ENCODE data around the gene RTKN. TPM values are rescaled to one million over a fixed set of nuclear protein-coding genes. Genes with fewer than 3 reads are reported as not detected.

RTKN gene
- polyA plus RNA-seq, 2 donors, result 20.2 to 20.8 TPM

GRCh38 chr2:74418312-74418711, 23.4 kb downstream of the RTKN start:
- 79 to 80% methylated on average over 27 of the region's 27 CpGs for WGBS, 2 donors
- Histone ChIP-seq H3K27me3 (ENCODE audit: control insufficient read depth in 1 of 2, insufficient read depth in 2 of 2, low read length in 2 of 2) (peaks cover 0 to 2% of the 10 kb centered on the region in 2 donors), H3K9me3 (ENCODE audit: control insufficient read depth in 2 of 2, insufficient read depth in 1 of 2, low read depth in 1 of 2, low read length in 1 of 2) (no peaks in the 10 kb centered on the region), H3K4me1 (ENCODE audit: control insufficient read depth in 2 of 2, insufficient read depth in 2 of 2, low read length in 1 of 2) (peaks cover 4 to 19% of the 10 kb centered on the region in 2 donors), H3K27ac (ENCODE audit: low read depth in 2 of 2, low read length in 1 of 2) (no peak overlapping the region), H3K4me3 (ENCODE audit: low read depth in 1 of 2, low read length in 2 of 2) (no peak overlapping the region), H3K36me3 (ENCODE audit: control insufficient read depth in 2 of 2, insufficient read depth in 2 of 2, low read length in 1 of 2) (no peaks in the 10 kb centered on the region)

GRCh38 chr2:74417763-74418162, 24.0 kb downstream of the RTKN start:
- H3K27me3 ChIP-seq (ENCODE audit: control insufficient read depth in 1 of 2, insufficient read depth in 2 of 2, low read length in 2 of 2), result peaks cover 0 to 2% of the 10 kb centered on the region in 2 donors
- no peak overlapping the region for H3K27ac ChIP-seq (ENCODE audit: low read depth in 2 of 2, low read length in 1 of 2)
- 86 to 94% methylated on average over 5 to 6 of the region's 6 CpGs for WGBS, 2 donors
- H3K9me3 ChIP-seq (ENCODE audit: control insufficient read depth in 2 of 2, insufficient read depth in 1 of 2, low read depth in 1 of 2, low read length in 1 of 2), result no peaks in the 10 kb centered on the region
- H3K4me3 ChIP-seq (ENCODE audit: low read depth in 1 of 2, low read length in 2 of 2), result no peak overlapping the region
- no peaks in the 10 kb centered on the region for H3K36me3 ChIP-seq (ENCODE audit: control insufficient read depth in 2 of 2, insufficient read depth in 2 of 2, low read length in 1 of 2)
- H3K4me1 ChIP-seq (ENCODE audit: control insufficient read depth in 2 of 2, insufficient read depth in 2 of 2, low read length in 1 of 2), result peaks cover 4 to 19% of the 10 kb centered on the region in 2 donors

GRCh38 chr2:74417197-74417596, 24.5 kb downstream of the RTKN start:
- no peaks in the 10 kb centered on the region for H3K9me3 ChIP-seq (ENCODE audit: control insufficient read depth in 2 of 2, insufficient read depth in 1 of 2, low read depth in 1 of 2, low read length in 1 of 2)
- no peaks in the 10 kb centered on the region for H3K36me3 ChIP-seq (ENCODE audit: control insufficient read depth in 2 of 2, insufficient read depth in 2 of 2, low read length in 1 of 2)
- H3K27ac ChIP-seq (ENCODE audit: low read depth in 2 of 2, low read length in 1 of 2), result no peak overlapping the region
- peaks cover 4 to 17% of the 10 kb centered on the region in 2 donors for H3K4me1 ChIP-seq (ENCODE audit: control insufficient read depth in 2 of 2, insufficient read depth in 2 of 2, low read length in 1 of 2)
- H3K27me3 ChIP-seq (ENCODE audit: control insufficient read depth in 1 of 2, insufficient read depth in 2 of 2, low read length in 2 of 2), result peaks cover 0 to 2% of the 10 kb centered on the region in 2 donors
- 73 to 82% methylated on average over 3 of the region's 3 CpGs for WGBS, 2 donors
- no peak overlapping the region for H3K4me3 ChIP-seq (ENCODE audit: low read depth in 1 of 2, low read length in 2 of 2)

GRCh38 chr2:74416778-74417177, 25.0 kb downstream of the RTKN start:
- Histone ChIP-seq H3K4me3 (ENCODE audit: low read depth in 1 of 2, low read length in 2 of 2) (no peak overlapping the region), H3K36me3 (ENCODE audit: control insufficient read depth in 2 of 2, insufficient read depth in 2 of 2, low read length in 1 of 2) (no peaks in the 10 kb centered on the region), H3K27me3 (ENCODE audit: control insufficient read depth in 1 of 2, insufficient read depth in 2 of 2, low read length in 2 of 2) (peaks cover 0 to 2% of the 10 kb centered on the region in 2 donors), H3K4me1 (ENCODE audit: control insufficient read depth in 2 of 2, insufficient read depth in 2 of 2, low read length in 1 of 2) (peaks cover 4 to 13% of the 10 kb centered on the region in 2 donors), H3K9me3 (ENCODE audit: control insufficient read depth in 2 of 2, insufficient read depth in 1 of 2, low read depth in 1 of 2, low read length in 1 of 2) (no peaks in the 10 kb centered on the region), H3K27ac (ENCODE audit: low read depth in 2 of 2, low read length in 1 of 2) (no peak overlapping the region)
- 60 to 66% methylated on average over 3 of the region's 3 CpGs for WGBS, 2 donors

GRCh38 chr2:74415762-74416395, 25.9 kb downstream of the RTKN start:
- Histone ChIP-seq H3K36me3 (ENCODE audit: control insufficient read depth in 2 of 2, insufficient read depth in 2 of 2, low read length in 1 of 2) (no peaks in the 10 kb centered on the region), H3K27me3 (ENCODE audit: control insufficient read depth in 1 of 2, insufficient read depth in 2 of 2, low read length in 2 of 2) (peaks cover 0 to 2% of the 10 kb centered on the region in 2 donors), H3K27ac (ENCODE audit: low read depth in 2 of 2, low read length in 1 of 2) (no peak overlapping the region), H3K4me1 (ENCODE audit: control insufficient read depth in 2 of 2, insufficient read depth in 2 of 2, low read length in 1 of 2) (peaks cover 4 to 10% of the 10 kb centered on the region in 2 donors), H3K4me3 (ENCODE audit: low read depth in 1 of 2, low read length in 2 of 2) (peak overlapping the region; percentile 35 to 45), H3K9me3 (ENCODE audit: control insufficient read depth in 2 of 2, insufficient read depth in 1 of 2, low read depth in 1 of 2, low read length in 1 of 2) (no peaks in the 10 kb centered on the region)
- 55 to 65% methylated on average over 35 of the region's 35 CpGs for WGBS, 2 donors

GRCh38 chr2:74414881-74415761, 26.6 kb downstream of the RTKN start:
- Histone ChIP-seq H3K4me3 (ENCODE audit: low read depth in 1 of 2, low read length in 2 of 2) (peak overlapping the region; percentile 35 to 45), H3K36me3 (ENCODE audit: control insufficient read depth in 2 of 2, insufficient read depth in 2 of 2, low read length in 1 of 2) (no peaks in the 10 kb centered on the region), H3K27ac (ENCODE audit: low read depth in 2 of 2, low read length in 1 of 2) (no peak overlapping the region), H3K27me3 (ENCODE audit: control insufficient read depth in 1 of 2, insufficient read depth in 2 of 2, low read length in 2 of 2) (peaks cover 0 to 2% of the 10 kb centered on the region in 2 donors), H3K9me3 (ENCODE audit: control insufficient read depth in 2 of 2, insufficient read depth in 1 of 2, low read depth in 1 of 2, low read length in 1 of 2) (no peaks in the 10 kb centered on the region), H3K4me1 (ENCODE audit: control insufficient read depth in 2 of 2, insufficient read depth in 2 of 2, low read length in 1 of 2) (peaks cover 4 to 10% of the 10 kb centered on the region in 2 donors)
- 6 to 9% methylated on average over 66 of the region's 66 CpGs for WGBS, 2 donors

GRCh38 chr2:74414441-74414840, 27.3 kb downstream of the RTKN start:
- 29 to 40% methylated on average over 19 of the region's 19 CpGs for WGBS, 2 donors
- Histone ChIP-seq H3K4me3 (ENCODE audit: low read depth in 1 of 2, low read length in 2 of 2) (peak overlapping the region; percentile 35 to 45), H3K27me3 (ENCODE audit: control insufficient read depth in 1 of 2, insufficient read depth in 2 of 2, low read length in 2 of 2) (peaks cover 0 to 2% of the 10 kb centered on the region in 2 donors), H3K36me3 (ENCODE audit: control insufficient read depth in 2 of 2, insufficient read depth in 2 of 2, low read length in 1 of 2) (no peaks in the 10 kb centered on the region), H3K9me3 (ENCODE audit: control insufficient read depth in 2 of 2, insufficient read depth in 1 of 2, low read depth in 1 of 2, low read length in 1 of 2) (no peaks in the 10 kb centered on the region), H3K4me1 (ENCODE audit: control insufficient read depth in 2 of 2, insufficient read depth in 2 of 2, low read length in 1 of 2) (peaks cover 4 to 10% of the 10 kb centered on the region in 2 donors), H3K27ac (ENCODE audit: low read depth in 2 of 2, low read length in 1 of 2) (no peak overlapping the region)

GRCh38 chr2:74413001-74413698, 28.6 kb downstream of the RTKN start:
- Histone ChIP-seq H3K27me3 (ENCODE audit: control insufficient read depth in 1 of 2, insufficient read depth in 2 of 2, low read length in 2 of 2) (peaks cover 0 to 2% of the 10 kb centered on the region in 2 donors), H3K36me3 (ENCODE audit: control insufficient read depth in 2 of 2, insufficient read depth in 2 of 2, low read length in 1 of 2) (no peaks in the 10 kb centered on the region), H3K9me3 (ENCODE audit: control insufficient read depth in 2 of 2, insufficient read depth in 1 of 2, low read depth in 1 of 2, low read length in 1 of 2) (no peaks in the 10 kb centered on the region), H3K4me1 (ENCODE audit: control insufficient read depth in 2 of 2, insufficient read depth in 2 of 2, low read length in 1 of 2) (peaks cover 4 to 10% of the 10 kb centered on the region in 2 donors), H3K27ac (ENCODE audit: low read depth in 2 of 2, low read length in 1 of 2) (no peak overlapping the region), H3K4me3 (ENCODE audit: low read depth in 1 of 2, low read length in 2 of 2) (no peak overlapping the region)
- WGBS, 2 donors, result 55 to 58% methylated on average over 8 of the region's 8 CpGs

- 72 to 79% methylated on average over 5 of the region's 5 CpGs for WGBS, 2 donors
- Histone ChIP-seq H3K4me1 (ENCODE audit: control insufficient read depth in 2 of 2, insufficient read depth in 2 of 2, low read length in 1 of 2) (no peaks in the 10 kb centered on the region), H3K4me3 (ENCODE audit: low read depth in 1 of 2, low read length in 2 of 2) (no peak overlapping the region), H3K27ac (ENCODE audit: low read depth in 2 of 2, low read length in 1 of 2) (no peak overlapping the region), H3K9me3 (ENCODE audit: control insufficient read depth in 2 of 2, insufficient read depth in 1 of 2, low read depth in 1 of 2, low read length in 1 of 2) (no peaks in the 10 kb centered on the region), H3K36me3 (ENCODE audit: control insufficient read depth in 2 of 2, insufficient read depth in 2 of 2, low read length in 1 of 2) (no peaks in the 10 kb centered on the region), H3K27me3 (ENCODE audit: control insufficient read depth in 1 of 2, insufficient read depth in 2 of 2, low read length in 2 of 2) (no peaks in the 10 kb centered on the region)
Observed at GRCh38 chr2:74407682-74408081, 34.1 kb downstream of the RTKN start.
